Cardiac muscle cell (in vitro differentiated cells and primary cell): Measurements from ENCODE around the gene ZNF467. TPM values are rescaled to one million over a fixed set of nuclear protein-coding genes. Genes with fewer than 3 reads are reported as not detected.

ENCODE experiments used
- DNase-seq, 2 donors: peaks; one replicate each; pipeline versions ENCODE4 v3.0.0 to v3.0.0-alpha.2; 2010 to 2017; ENCODE audit warnings: low read depth in 1 of 2, low spot score in 1 of 2
- H3K27ac ChIP-seq: fragments of 200-600 bp; sonication (generic); 2 replicates; pipeline ENCODE4 v1.5.1; 2016
- H3K27me3 ChIP-seq: fragments of 200-600 bp; sonication (generic); 2 replicates; pipeline ENCODE4 v1.6.0; 2016; ENCODE audit warnings: control low read depth
- H3K36me3 ChIP-seq: fragments of 200-600 bp; sonication (generic); 2 replicates; pipeline ENCODE4 v1.5.1; 2016; ENCODE audit warnings: control low read depth
- H3K4me1 ChIP-seq: fragments of 200-600 bp; sonication (generic); 2 replicates; pipeline ENCODE4 v1.8.1; 2017; ENCODE audit warnings: low read depth, mild to moderate bottlenecking, mixed run types
- H3K4me3 ChIP-seq: fragments of 200-600 bp; sonication (generic); 2 replicates; pipeline ENCODE4 v1.5.1; 2016; ENCODE audit warnings: mild to moderate bottlenecking
- H3K9me3 ChIP-seq: fragments of 200-600 bp; sonication (generic); 2 replicates; pipeline ENCODE4 v1.5.1; 2017; ENCODE audit warnings: low read depth, mild to moderate bottlenecking, control low read depth
- polyA plus RNA-seq: library from polyadenylated mRNA; unstranded; fragments of >200 nt; fragmentation: Nextera tagmentation; extraction: Ambion mirVana; gene quantifications from 2 replicates; pipeline ENCODE4 v1.2.1, GENCODE V29; 2016
- total RNA-seq: library from RNA; depleted of rRNA; stranded (reverse); fragments of >200 nt; gene quantifications from 2 replicates; pipeline ENCODE4 v1.2.3, GENCODE V29; 2016
- TF ChIP-seq, protein P1 (sequence below): IDR thresholded peaks from 2 replicates; pipeline ENCODE4 v1.5.1; 2012; ENCODE audit warnings: low read depth, mild to moderate bottlenecking, low read length

Gene ZNF467
- total and polyA plus RNA-seq, 2 experiments from 2014 or later: 27.7 to 33.7 TPM

DNA sequence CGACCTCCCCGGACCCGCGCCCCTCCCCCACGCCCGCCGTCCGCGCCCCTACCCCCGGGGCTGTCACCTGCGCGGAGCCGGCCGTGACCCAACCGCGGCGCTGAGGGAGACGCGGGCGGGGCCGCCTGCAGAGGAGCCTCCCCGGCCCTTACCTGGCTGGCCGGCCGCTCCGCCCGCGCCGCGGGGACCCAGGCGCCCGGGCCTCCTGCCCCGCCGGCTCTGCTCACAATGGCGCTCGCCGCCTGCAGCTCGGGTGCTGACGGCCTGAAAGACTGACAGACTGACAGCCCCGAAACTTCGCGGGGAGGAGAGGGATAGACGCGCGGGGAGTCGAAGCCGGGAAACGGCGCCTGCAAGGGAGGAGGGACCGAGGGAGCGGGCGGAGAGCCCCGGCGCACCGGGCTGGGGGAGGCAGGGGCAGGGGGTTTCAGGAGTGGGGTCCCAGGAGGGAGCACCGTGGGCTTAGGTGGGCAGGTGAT, 393 bp downstream of the ZNF467 start:
- H3K27me3 ChIP-seq: peaks cover 16% of the 10 kb centered on the region
- TF ChIP-seq, protein P1, sequence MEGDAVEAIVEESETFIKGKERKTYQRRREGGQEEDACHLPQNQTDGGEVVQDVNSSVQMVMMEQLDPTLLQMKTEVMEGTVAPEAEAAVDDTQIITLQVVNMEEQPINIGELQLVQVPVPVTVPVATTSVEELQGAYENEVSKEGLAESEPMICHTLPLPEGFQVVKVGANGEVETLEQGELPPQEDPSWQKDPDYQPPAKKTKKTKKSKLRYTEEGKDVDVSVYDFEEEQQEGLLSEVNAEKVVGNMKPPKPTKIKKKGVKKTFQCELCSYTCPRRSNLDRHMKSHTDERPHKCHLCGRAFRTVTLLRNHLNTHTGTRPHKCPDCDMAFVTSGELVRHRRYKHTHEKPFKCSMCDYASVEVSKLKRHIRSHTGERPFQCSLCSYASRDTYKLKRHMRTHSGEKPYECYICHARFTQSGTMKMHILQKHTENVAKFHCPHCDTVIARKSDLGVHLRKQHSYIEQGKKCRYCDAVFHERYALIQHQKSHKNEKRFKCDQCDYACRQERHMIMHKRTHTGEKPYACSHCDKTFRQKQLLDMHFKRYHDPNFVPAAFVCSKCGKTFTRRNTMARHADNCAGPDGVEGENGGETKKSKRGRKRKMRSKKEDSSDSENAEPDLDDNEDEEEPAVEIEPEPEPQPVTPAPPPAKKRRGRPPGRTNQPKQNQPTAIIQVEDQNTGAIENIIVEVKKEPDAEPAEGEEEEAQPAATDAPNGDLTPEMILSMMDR: no peak
- H3K4me3 ChIP-seq: peak overlapping the region; percentile 79
- no peaks in the 10 kb centered on the region for H3K9me3 ChIP-seq
- peaks cover 18% of the 10 kb centered on the region for H3K4me1 ChIP-seq
- H3K27ac ChIP-seq: peak overlapping the region; percentile 84
- DNase-seq: peak in 1 of 2 donors; percentile 56
- peaks cover 9% of the 10 kb centered on the region for H3K36me3 ChIP-seq

DNA sequence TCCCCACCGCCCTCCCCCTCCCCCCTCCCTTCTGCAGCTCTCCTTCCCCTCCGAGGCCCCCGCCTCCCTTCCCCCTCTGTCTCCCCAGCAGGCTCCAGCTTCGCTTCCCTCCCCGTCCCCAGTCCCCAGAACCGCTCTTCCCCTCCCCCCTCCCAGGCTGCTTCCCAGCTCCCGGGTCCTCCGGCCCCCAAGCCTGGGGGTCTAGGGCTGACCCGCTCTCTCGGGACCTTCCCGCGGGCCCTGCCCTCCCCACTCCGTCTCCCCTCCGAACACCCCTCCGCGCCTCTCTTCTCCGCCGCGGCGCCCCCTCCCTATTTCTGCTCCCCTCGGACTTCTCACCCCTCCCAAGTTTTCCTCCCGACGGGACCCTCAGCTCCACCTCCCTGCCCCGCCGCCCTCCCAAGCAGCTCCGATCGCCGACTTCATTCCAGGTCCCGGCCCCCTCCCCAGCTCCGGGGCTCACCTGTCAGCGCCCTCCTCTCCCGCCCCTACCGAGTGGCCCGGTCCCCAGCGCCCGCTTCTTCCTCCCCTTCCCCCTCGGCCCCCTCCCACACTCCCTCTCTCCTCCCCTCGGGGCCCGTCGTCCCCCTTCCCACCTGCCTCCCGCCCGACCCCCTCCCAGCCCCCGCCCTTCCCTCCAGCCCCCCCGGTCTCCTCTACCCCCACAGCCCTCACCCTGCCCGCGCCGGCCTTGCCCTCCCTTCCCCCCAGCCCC, 990 bp downstream of the ZNF467 start:
- Histone ChIP-seq H3K36me3 (peaks cover 10% of the 10 kb centered on the region), H3K27me3 (peaks cover 22% of the 10 kb centered on the region), H3K9me3 (no peaks in the 10 kb centered on the region), H3K4me3 (peak overlapping the region; percentile 79), H3K27ac (peak overlapping the region; percentile 84), H3K4me1 (peaks cover 18% of the 10 kb centered on the region)
- TF ChIP-seq, protein P1: no peak
- peak in 1 of 2 donors; percentile 77 for DNase-seq

DNA sequence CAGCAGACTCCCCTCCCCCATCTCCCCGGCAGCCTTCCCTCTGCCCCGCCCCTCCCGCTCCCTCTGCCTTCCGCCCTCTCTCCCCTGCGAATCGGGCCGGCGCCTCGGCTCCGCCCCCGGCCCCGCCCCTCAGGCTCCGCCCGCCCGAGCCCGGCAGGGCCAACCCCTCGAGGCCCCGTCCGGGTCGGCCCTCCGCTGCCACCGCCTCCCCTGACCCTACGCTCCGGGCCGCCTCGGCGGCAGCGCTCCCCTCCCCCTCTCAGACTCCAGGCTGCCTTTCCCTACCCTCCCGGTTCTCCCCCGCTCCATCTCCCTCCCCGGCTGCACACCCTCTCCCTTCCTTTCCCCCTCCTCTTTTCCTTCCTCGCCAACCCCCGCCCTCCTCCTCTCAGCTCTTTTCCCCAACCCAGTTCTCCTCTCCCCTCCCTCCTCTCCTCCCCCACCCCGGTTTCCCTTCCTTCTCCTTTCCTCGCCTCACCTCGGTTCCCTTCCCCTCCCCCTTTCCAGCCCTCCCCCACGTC, 1.6 kb downstream of the ZNF467 start:
- peak; percentile 97 to 99 for DNase-seq
- H3K4me1 ChIP-seq: peaks cover 17% of the 10 kb centered on the region
- H3K9me3 ChIP-seq: no peaks in the 10 kb centered on the region
- H3K4me3 ChIP-seq: peak overlapping the region; percentile 79
- peaks cover 29% of the 10 kb centered on the region for H3K27me3 ChIP-seq
- peaks cover 10% of the 10 kb centered on the region for H3K36me3 ChIP-seq
- TF ChIP-seq, protein P1: no peak
- H3K27ac ChIP-seq: peak overlapping the region; percentile 84

DNA sequence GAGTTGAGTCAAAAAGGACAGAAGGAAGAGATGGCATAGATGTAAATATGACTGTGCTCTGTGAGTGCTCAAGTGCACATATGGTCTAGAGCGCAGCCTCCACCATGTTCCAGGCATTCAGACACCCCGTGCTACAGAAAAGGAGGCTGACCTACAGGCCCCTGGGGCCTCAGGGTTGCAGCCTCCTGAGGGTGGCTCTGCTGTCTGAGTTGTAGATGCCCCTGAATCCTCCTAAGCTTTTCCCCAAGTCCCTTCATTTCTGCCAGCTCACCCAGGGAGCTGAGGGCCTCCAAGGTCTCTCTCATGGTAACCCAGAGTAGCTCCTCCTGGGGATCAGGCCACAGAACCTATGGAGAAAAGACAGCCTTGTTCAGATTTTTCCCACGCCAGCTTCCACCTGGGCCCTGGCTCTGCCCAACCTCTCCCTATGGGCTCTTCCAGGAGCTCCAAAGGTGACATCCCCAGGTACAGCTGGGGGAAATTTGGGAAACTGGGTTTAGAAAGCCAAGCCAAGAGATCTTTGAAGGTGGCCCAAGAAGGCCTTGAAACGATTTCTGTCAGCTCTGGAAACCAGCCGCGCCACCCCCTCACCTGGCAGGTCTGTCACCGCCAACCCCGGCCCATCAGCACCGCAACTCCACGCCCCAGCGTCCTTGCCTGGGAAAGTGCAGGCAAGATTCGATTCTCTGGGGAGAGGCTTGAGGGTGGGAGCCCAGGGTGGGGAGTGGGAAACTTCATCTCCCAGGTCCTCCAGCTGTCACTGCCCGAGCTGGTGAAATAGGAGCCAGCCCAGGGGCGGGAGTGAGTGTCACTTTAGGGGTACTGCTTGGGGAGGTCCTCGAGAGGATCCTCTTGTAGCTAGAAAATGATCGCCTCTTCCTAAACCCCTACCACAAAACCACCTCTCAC, 2.4 kb downstream of the ZNF467 start:
- peaks cover 9% of the 10 kb centered on the region for H3K4me1 ChIP-seq
- peaks cover 10% of the 10 kb centered on the region for H3K36me3 ChIP-seq
- DNase-seq: no peak
- peaks cover 37% of the 10 kb centered on the region for H3K27me3 ChIP-seq
- TF ChIP-seq, protein P1: no peak
- H3K4me3 ChIP-seq: peak overlapping the region; percentile 27
- H3K27ac ChIP-seq: peak overlapping the region; percentile 40
- no peaks in the 10 kb centered on the region for H3K9me3 ChIP-seq

DNA sequence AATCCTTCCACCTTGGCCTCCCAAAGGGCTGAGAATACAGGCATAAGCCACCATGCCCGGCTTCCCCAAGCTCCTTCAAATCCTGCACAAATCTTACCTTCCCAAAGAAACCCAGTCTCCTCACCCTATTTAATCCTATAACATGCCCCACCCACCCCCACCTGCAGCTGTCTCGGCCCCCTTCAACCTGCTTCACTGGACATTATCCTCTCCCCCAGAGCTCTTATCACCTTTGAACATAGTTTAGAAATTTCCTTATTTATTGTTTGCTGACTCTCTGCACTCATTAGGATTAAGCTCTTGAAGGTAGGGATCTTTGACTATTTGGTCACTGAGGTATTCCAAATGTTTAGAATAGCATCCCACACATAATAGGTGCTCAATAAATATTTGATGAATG, 3.5 kb downstream of the ZNF467 start:
- TF ChIP-seq, protein P1: no peak
- H3K9me3 ChIP-seq: no peaks in the 10 kb centered on the region
- peaks cover 6% of the 10 kb centered on the region for H3K4me1 ChIP-seq
- peaks cover 10% of the 10 kb centered on the region for H3K36me3 ChIP-seq
- DNase-seq: no peak
- H3K4me3 ChIP-seq: no peak overlapping the region
- no peak overlapping the region for H3K27ac ChIP-seq
- peaks cover 47% of the 10 kb centered on the region for H3K27me3 ChIP-seq
